Measurements from ENCODE around the gene PCDHGB4. TPM values are rescaled to one million over a fixed set of nuclear protein-coding genes. Genes with fewer than 3 reads are reported as not detected.
"Not testable (repeated sequence)": the region's sequence is repeated elsewhere in the genome, so short reads cannot be mapped to it uniquely, and the experiment has no call there.

Gene PCDHGB4
- total RNA-seq, 4 donors from 2014 or later: 2.3 to 4.1 (median 3.1) TPM

DNA sequence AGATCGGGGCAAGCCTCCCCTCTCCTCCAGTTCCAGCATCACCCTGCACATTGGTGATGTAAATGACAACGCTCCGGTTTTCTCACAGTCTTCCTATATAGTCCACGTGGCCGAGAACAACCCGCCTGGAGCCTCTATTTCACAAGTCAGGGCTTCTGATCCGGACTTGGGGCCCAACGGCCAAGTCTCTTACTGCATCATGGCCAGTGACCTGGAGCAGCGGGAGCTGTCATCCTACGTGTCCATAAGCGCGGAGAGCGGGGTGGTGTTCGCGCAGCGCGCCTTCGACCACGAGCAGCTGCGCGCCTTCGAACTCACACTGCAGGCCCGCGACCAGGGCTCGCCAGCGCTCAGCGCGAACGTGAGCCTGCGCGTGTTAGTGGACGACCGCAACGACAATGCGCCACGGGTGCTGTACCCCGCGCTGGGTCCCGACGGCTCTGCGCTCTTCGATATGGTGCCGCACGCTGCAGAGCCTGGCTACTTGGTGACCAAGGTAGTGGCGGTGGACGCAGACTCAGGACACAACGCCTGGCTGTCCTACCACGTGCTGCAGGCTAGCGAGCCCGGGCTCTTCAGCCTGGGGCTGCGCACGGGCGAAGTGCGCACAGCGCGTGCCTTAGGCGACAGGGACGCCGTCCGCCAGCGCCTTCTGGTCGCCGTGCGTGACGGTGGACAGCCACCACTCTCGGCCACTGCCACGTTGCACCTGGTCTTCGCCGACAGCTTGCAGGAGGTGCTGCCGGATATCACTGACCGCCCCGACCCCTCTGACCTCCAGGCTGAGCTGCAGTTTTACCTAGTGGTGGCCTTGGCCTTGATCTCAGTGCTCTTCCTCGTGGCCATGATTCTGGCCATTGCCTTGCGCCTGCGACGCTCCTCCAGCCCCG, 1.9 kb downstream of the PCDHGB4 start:
- no peak for TF ChIP-seq CTCF (IDR thresholded peaks at IDR 0.05; ENCODE audit: low read depth)

- no peak for TF ChIP-seq CTCF (IDR thresholded peaks at IDR 0.05; ENCODE audit: low read depth)
Measured at GRCh38 chr5:141392429-141393198, 5.1 kb downstream of the PCDHGB4 start, which contains the start of gene PCDHGA8. TSS of gene PCDHGA8 (plus strand) at chr5:141392633. CDS start at chr5:141392814, 181 bp downstream.

GRCh38 chr5:141393267-141393666, 5.8 kb downstream of the PCDHGB4 start:
- TF ChIP-seq CTCF (IDR thresholded peaks at IDR 0.05; ENCODE audit: low read depth): no peak

DNA sequence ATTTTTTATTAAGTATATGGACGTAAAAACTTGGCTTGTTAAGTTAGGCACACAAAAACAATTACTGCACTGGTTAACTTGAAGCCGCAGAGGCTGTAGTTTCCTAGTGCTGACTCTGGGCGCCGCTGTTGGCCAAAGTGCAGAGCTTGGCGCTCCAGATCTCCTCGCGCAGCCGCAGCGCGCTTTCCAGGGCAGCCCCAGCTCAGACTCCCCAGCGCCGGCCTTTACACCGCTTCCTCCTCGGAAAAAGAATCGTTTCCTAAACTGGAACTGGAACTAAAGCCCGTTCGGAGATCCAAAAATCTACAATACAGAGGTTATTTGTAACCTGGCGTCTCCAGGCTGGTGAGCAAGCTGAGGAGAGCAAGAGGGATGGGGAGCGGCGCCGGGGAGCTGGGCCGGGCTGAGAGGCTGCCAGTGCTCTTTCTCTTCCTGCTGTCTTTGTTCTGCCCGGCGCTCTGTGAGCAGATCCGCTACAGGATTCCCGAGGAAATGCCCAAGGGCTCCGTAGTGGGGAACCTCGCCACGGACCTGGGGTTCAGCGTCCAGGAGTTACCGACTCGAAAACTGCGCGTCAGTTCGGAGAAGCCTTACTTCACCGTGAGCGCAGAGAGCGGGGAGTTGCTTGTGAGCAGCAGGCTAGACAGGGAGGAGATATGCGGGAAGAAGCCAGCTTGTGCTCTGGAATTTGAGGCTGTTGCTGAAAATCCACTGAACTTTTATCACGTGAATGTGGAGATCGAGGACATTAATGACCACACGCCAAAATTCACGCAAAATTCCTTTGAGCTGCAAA, 10.5 kb downstream of the PCDHGB4 start, which contains the start of gene PCDHGB5:
Gene PCDHGB5, plus strand, starts transcription at position 192 of the 796 bp plus-strand sequence. Its CDS starts 181 bp downstream, at position 373.
- TF ChIP-seq CTCF (IDR thresholded peaks at IDR 0.05; ENCODE audit: low read depth): not testable (repeated sequence)

- TF ChIP-seq CTCF (IDR thresholded peaks at IDR 0.05; ENCODE audit: low read depth): no peak
Measured at GRCh38 chr5:141398608-141399007, 11.1 kb downstream of the PCDHGB4 start.

DNA sequence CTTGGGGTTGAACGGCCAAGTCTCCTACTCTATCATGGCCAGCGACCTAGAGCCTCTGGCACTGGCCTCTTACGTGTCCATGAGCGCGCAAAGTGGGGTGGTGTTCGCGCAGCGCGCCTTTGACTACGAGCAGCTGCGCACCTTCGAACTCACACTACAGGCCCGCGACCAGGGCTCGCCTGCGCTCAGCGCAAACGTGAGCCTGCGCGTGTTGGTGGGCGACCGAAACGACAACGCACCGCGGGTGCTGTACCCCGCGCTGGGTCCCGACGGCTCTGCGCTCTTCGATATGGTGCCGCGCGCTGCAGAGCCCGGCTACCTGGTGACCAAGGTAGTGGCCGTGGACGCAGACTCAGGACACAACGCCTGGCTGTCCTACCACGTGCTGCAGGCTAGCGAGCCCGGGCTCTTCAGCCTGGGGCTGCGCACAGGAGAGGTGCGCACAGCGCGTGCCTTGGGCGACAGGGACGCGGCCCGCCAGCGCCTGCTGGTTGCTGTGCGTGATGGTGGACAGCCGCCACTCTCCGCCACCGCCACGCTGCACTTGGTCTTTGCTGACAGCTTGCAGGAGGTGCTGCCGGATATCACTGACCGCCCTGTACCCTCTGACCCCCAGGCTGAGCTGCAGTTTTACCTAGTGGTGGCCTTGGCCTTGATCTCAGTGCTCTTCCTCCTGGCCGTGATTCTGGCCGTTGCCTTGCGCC, 12.2 kb downstream of the PCDHGB4 start:
- no peak for TF ChIP-seq CTCF (IDR thresholded peaks at IDR 0.05; ENCODE audit: low read depth)

Data from subcutaneous adipose tissue (tissue), 4 donors.